IMR-90 (cell line): ENCODE data around the gene CEACAM3.

Experiments
- CEBPB ChIP-seq: IDR thresholded peaks from 2 replicates; pipeline ENCODE4 v1.6.1; 2012; ENCODE audit warnings: low read depth, low read length, improper control_type of control experiment
- CTCF ChIP-seq: conservative IDR thresholded peaks from 2 replicates; pipeline ENCODE4 v1.5.1; 2012; ENCODE audit warnings: mild to moderate bottlenecking, low read depth, low read length, improper control_type of control experiment
- MAZ ChIP-seq: IDR thresholded peaks from 2 replicates; pipeline ENCODE4 v1.6.1; 2012; ENCODE audit warnings: low read depth, mild to moderate bottlenecking, low read length, improper control_type of control experiment, moderate library complexity, borderline replicate concordance
- MXI1 ChIP-seq: IDR thresholded peaks from 2 replicates; pipeline ENCODE4 v1.6.1; 2012; ENCODE audit warnings: low read depth, mild to moderate bottlenecking, low read length, moderate library complexity, borderline replicate concordance
- NFE2L2 ChIP-seq: fragments of 150-350 bp; IDR thresholded peaks from 2 replicates; pipeline ENCODE4 v1.6.1; 2016; ENCODE audit warnings: low read depth, mild to moderate bottlenecking, low read length
- POLR2A ChIP-seq: IDR thresholded peaks from 2 replicates; pipeline ENCODE4 v1.6.1; 2012; ENCODE audit warnings: mild to moderate bottlenecking, low read depth, low read length
- RAD21 ChIP-seq: IDR thresholded peaks from 2 replicates; pipeline ENCODE4 v1.6.1; 2012; ENCODE audit warnings: low read length, improper control_type of control experiment
- RCOR1 ChIP-seq: IDR thresholded peaks from 2 replicates; pipeline ENCODE4 v1.6.1; 2012; ENCODE audit warnings: mild to moderate bottlenecking, low read length, improper control_type of control experiment; ENCODE audit not compliant: insufficient replicate concordance
- RFX5 ChIP-seq: IDR thresholded peaks from 2 replicates; pipeline ENCODE4 v1.8.0; 2012; ENCODE audit warnings: low read depth, mild to moderate bottlenecking, low read length, moderate library complexity
- TF ChIP-seq, protein P1 (sequence below): fragments of 150-350 bp; IDR thresholded peaks from 2 replicates; pipeline ENCODE4 v1.6.1; 2017; ENCODE audit warnings: mild to moderate bottlenecking, antibody characterized with exemption, low read length, low read depth

- TF ChIP-seq, protein P1, sequence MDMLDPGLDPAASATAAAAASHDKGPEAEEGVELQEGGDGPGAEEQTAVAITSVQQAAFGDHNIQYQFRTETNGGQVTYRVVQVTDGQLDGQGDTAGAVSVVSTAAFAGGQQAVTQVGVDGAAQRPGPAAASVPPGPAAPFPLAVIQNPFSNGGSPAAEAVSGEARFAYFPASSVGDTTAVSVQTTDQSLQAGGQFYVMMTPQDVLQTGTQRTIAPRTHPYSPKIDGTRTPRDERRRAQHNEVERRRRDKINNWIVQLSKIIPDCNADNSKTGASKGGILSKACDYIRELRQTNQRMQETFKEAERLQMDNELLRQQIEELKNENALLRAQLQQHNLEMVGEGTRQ: no peak
- TF ChIP-seq CTCF: no peak
- no peak for TF ChIP-seq POLR2A
- no peak for TF ChIP-seq RCOR1
- TF ChIP-seq NFE2L2: no peak
- no peak for TF ChIP-seq MAZ
- no peak for TF ChIP-seq CEBPB
- no peak for TF ChIP-seq MXI1
- no peak for TF ChIP-seq RFX5
- TF ChIP-seq RAD21: no peak
Measured at GRCh38 chr19:41843371-41843770, 47.0 kb downstream of the CEACAM3 start.
